Measurements from ENCODE around the gene SLC43A1. TPM values are rescaled to one million over a fixed set of nuclear protein-coding genes. Genes with fewer than 3 reads are reported as not detected.
A peak's percentile ranks its signal among the peaks of the same experiment; 100 is the strongest.

SLC43A1 gene
- total and polyA plus RNA-seq, 2 of the 4 experiments (the other 2 are of a cell fraction) = 10.0 to 17.0 TPM

DNA sequence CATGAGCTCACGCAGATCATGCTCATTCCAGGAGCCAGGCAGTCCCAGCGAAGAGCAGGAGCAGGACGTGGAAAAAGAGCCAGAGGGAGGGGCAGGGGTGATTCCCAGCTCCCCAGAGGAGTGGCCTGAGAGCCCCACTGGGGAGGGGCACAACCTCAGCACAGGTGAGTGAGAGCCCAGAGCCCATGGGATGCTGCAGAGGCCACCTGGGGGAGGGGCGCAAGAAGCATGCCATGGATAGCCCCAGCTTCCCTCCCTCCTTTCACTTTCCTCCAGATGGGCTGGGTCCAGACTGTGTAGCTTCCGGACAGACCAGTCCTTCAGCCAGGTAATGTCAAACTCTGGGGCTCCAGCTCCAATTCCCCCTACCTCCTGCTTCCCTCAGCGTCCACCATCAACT lies 28.1 kb upstream of the SLC43A1 start:
- Histone ChIP-seq H3K18ac (ENCODE audit: low read depth, low read length) (no peak overlapping the region), H4K91ac (ENCODE audit: insufficient read depth, low read depth, low read length) (no peak overlapping the region), H3K27ac (ENCODE audit: insufficient read depth, low read length) (no peak overlapping the region), H3K36me3 (ENCODE audit: control insufficient read depth, insufficient read depth, low read length) (peaks cover 2% of the 10 kb centered on the region; the same call in 1 of the 2 replicates), H3K4ac (ENCODE audit: low read depth, low read length) (no peak overlapping the region), H4K8ac (ENCODE audit: low read depth in 2 of 2, low read length in 2 of 2) (no peak overlapping the region), H4K5ac (ENCODE audit: low read depth, low read length) (no peak overlapping the region), H2BK15ac (ENCODE audit: low read depth, low read length) (no peak overlapping the region), H2BK20ac (ENCODE audit: low read depth, low read length) (no peak overlapping the region), H2AK5ac (ENCODE audit: low read depth, low read length) (no peak overlapping the region), H3K4me2 (ENCODE audit: low read depth, low read length) (no peak overlapping the region), H2BK5ac (ENCODE audit: low read depth, low read length, poor library complexity, severe bottlenecking) (no peak overlapping the region), H2BK120ac (ENCODE audit: low read depth, low read length) (no peak overlapping the region), H3K14ac (replicated peaks; ENCODE audit: low read depth, low read length) (no peak overlapping the region), H2AK9ac (replicated peaks; ENCODE audit: low read depth, low read length, poor library complexity) (no peak overlapping the region), H3K9ac (ENCODE audit: low read depth, low read length) (no peak overlapping the region), H3K56ac (ENCODE audit: extremely low read depth, insufficient read depth, low read length) (no peak overlapping the region), H3K4me3 (ENCODE audit: insufficient read depth, low read depth, low read length) (no peak overlapping the region), H3K23ac (ENCODE audit: low read depth, low read length) (no peak overlapping the region), H3K27me3 (ENCODE audit: control insufficient read depth, insufficient read depth, low read length) (peaks cover 15% of the 10 kb centered on the region), H3K79me1 (ENCODE audit: low read depth in 1 of 2, low read length in 2 of 2) (no peaks in the 10 kb centered on the region), H3K9me3 (ENCODE audit: control insufficient read depth, insufficient read depth, low read length) (no peaks in the 10 kb centered on the region), H4K20me1 (ENCODE audit: insufficient read depth, low read length) (no peaks in the 10 kb centered on the region), H2AFZ (replicated peaks; ENCODE audit: low read length, poor library complexity) (peak overlapping the region; percentile 43), H3K4me1 (ENCODE audit: control insufficient read depth, insufficient read depth, low read length) (no peaks in the 10 kb centered on the region; the same call in 1 of the 2 replicates), H3K9me1 (ENCODE audit: insufficient read depth, low read length) (no peaks in the 10 kb centered on the region)
- CTCF ChIA-PET = interaction anchor here (1.5 kb wide), 1 partner anchor 101 kb away, joined by 3 read pairs; no protein-coding TSS in a partner anchor
- intact Hi-C loops (cut with micrococcal nuclease) = no loop called here
- in situ Hi-C loops (cut with MboI; ENCODE audit: low sequenced_read_pairs) = no loop called here
- no TSS peak for BruUV-seq (replicated peaks)
- TF ChIP-seq RAD21 (IDR thresholded peaks at IDR 0.05; ENCODE audit: low read length) = no peak
- no peak for TF ChIP-seq MXI1 (IDR thresholded peaks at IDR 0.05; ENCODE audit: borderline replicate concordance, low read depth, low read length)
- no peak for TF ChIP-seq SMC3 (IDR thresholded peaks at IDR 0.05; ENCODE audit: low read depth, low read length)
- TF ChIP-seq, protein P1, sequence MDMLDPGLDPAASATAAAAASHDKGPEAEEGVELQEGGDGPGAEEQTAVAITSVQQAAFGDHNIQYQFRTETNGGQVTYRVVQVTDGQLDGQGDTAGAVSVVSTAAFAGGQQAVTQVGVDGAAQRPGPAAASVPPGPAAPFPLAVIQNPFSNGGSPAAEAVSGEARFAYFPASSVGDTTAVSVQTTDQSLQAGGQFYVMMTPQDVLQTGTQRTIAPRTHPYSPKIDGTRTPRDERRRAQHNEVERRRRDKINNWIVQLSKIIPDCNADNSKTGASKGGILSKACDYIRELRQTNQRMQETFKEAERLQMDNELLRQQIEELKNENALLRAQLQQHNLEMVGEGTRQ (IDR thresholded peaks at IDR 0.05; ENCODE audit: low read depth, low read length) = no peak
- TF ChIP-seq RFX5 (IDR thresholded peaks at IDR 0.05; ENCODE audit: low read depth, low read length) = no peak
- TF ChIP-seq RCOR1 (IDR thresholded peaks at IDR 0.05; ENCODE audit: insufficient replicate concordance, low read length) = no peak
- TF ChIP-seq, protein P2, sequence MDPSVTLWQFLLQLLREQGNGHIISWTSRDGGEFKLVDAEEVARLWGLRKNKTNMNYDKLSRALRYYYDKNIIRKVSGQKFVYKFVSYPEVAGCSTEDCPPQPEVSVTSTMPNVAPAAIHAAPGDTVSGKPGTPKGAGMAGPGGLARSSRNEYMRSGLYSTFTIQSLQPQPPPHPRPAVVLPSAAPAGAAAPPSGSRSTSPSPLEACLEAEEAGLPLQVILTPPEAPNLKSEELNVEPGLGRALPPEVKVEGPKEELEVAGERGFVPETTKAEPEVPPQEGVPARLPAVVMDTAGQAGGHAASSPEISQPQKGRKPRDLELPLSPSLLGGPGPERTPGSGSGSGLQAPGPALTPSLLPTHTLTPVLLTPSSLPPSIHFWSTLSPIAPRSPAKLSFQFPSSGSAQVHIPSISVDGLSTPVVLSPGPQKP (IDR thresholded peaks at IDR 0.05; ENCODE audit: borderline replicate concordance, low read depth, low read length) = no peak
- TF ChIP-seq MAFK (IDR thresholded peaks at IDR 0.05; ENCODE audit: low read depth, low read length) = no peak
- no peak for TF ChIP-seq BHLHE40 (IDR thresholded peaks at IDR 0.05; ENCODE audit: low read depth, low read length)
- no peak for TF ChIP-seq FOS (IDR thresholded peaks at IDR 0.05; ENCODE audit: low read depth, low read length)
- no peak for TF ChIP-seq POLR2A (IDR thresholded peaks at IDR 0.05; ENCODE audit: low read depth, low read length)
- no peak for TF ChIP-seq NFE2L2 (IDR thresholded peaks at IDR 0.05; ENCODE audit: low read depth, low read length)
- no peak for TF ChIP-seq MAZ (IDR thresholded peaks at IDR 0.05; ENCODE audit: borderline replicate concordance, low read depth, low read length)
- ATAC-seq (ENCODE audit: low read depth) (no peak), DNase-seq (no peak)
- dilution Hi-C loops (cut with HindIII; ENCODE audit: low sequenced_read_pairs, unreplicated experiment) = no loop called here
- 60% methylated on average over 2 of the region's 6 CpGs; no CpG with 5 or more reads in 1 of the 2 experiments for WGBS, 2 experiments (ENCODE audit: extremely low coverage in 2 of 2, insufficient read length in 1 of 2)
- POLR2A ChIA-PET (ENCODE audit: unreplicated experiment) = no interaction called here
